ENCODE results near the gene RPS5. TPM values are rescaled to one million over a fixed set of nuclear protein-coding genes. Genes with fewer than 3 reads are reported as not detected.
A peak's percentile ranks its signal among the peaks of the same experiment; 100 is the strongest.
"Not testable (repeated sequence)": the region's sequence is repeated elsewhere in the genome, so short reads cannot be mapped to it uniquely, and the experiment has no call there.

RPS5 gene
- polyA plus RNA-seq, 4 donors, result 816 to 1,178 (median 906) TPM

DNA sequence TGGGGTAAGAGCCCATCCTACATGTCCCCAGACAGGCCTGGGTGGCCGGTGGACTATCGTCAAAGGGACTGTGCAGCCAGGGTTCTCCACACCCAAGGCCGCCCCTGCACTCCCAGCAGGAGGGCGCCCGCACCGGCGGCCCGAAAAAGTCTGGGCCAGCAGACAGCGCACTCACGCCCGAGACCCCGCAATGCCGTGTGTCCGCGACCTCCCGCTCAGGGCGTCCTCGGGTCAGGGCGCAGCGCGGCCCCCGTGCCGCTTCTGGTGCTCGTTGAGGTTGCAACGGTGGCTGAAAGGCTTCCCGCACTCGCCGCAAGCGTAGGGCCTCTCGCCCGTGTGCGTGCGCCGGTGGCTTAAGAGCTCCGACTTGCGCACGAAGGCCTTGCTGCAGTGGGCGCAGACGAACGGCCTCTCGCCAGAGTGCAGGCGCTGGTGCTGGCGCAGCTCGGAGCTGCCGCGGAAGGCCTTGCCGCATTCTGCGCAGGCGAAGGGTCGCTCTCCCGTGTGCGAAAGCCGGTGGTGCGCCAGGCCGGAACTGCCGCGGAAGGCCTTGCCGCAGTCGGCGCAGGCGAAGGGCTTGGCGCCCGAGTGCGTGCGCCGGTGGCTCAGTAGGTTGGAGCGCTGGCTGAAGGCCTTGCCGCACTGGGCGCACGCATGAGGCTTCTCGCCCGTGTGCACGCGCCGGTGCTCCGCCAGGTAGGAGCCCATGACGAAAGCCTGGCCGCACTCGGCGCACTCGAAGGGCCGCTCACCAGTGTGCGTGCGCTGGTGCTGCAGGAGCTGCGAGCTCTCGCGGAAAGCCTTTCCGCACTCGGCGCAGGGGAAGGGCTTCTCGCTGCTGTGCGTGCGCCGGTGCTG lies 30.9 kb upstream of the RPS5 start:
- DNase-seq (ENCODE audit: low read depth in 4 of 4, low spot score in 3 of 4), result peak in 1 of 4 donors; percentile 25

DNA sequence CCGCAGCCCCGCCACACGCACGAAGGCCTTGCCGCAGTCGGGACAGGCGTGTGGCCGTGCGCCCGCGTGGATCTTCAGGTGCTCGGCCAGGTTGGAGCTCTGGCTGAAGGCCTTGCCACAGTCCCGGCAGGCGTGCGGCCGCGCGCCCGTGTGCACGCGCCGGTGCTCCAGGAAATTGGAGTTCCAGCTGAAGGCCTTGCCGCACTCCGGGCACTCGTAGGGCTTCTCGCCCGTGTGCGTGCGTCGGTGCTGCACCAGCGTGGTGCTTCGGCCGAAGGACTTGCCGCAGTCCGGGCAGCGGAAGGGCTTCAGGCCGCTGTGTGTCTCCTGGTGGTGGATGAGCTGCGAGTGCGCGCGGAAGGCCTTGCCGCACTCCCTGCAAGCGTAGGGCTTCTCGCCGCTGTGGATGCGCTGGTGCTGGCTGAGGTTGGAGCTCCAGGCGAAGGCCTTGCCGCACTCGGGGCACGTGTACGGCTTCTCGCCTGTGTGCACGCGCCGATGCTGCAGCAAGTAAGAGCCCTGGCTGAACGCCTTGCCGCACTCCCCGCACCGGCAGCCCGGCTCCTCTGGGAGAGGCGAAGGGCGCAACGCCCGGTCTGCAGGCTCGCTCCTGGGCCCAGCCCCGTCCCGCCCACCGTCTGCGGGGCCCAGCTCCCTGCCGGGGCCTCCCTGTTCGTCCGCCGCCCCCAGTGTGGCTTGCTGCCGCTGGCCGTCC lies 30.1 kb upstream of the RPS5 start:
- DNase-seq (ENCODE audit: low read depth in 4 of 4, low spot score in 3 of 4), result no peak

DNA sequence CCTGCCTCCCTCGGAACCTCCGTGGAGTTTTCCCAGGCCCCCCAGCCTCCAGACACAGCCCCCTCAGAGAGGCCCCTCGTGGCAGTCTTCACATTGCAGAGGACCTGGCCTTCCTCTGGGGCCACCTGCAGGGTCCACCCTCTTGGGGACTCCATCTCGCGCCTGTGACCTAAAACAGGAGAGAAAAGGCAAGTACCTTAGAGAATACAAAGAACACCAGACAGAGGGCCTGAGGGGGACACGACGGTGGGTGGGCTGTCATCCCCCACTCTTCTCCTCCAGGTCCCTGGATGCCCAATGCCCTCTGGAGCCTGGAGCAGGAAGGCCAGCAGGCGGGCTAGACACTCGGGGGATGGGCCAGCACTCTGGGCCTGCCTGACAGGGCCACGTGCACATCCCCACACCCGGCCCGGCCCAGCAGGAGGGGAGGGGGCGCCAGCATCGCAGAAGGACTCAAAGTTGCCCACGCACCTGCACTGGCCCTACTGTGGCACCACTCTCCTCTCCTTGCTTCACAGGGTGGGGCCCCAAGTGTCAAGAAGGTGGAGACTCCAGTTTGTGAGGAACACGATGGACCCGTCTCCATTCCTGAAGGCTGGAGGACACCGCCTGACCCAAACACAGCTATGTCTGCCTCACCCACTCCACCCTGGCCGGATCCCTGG lies 29.5 kb upstream of the RPS5 start:
- no peak for DNase-seq (ENCODE audit: low read depth in 4 of 4, low spot score in 3 of 4)

DNA sequence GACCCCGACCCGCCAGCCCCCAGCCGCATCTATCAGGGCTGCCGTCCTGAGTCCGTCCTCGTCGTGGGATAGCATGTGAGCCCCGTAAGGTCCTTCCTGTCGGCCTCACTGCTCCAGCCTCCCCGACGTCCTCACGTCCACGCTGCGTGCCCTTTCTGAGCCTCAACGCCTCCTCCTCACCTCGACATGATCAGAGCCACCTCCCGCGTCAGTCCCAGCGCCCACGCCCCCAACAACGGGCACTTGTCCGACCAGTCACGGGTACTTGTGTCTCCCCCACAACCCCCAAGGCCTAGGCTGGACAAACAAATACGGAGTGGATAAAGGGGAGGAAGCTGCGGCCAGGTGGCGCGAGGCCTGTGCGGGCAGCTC lies 25.2 kb upstream of the RPS5 start:
- DNase-seq (ENCODE audit: low read depth in 4 of 4, low spot score in 3 of 4), result peak in 1 of 4 donors; percentile 25

DNA sequence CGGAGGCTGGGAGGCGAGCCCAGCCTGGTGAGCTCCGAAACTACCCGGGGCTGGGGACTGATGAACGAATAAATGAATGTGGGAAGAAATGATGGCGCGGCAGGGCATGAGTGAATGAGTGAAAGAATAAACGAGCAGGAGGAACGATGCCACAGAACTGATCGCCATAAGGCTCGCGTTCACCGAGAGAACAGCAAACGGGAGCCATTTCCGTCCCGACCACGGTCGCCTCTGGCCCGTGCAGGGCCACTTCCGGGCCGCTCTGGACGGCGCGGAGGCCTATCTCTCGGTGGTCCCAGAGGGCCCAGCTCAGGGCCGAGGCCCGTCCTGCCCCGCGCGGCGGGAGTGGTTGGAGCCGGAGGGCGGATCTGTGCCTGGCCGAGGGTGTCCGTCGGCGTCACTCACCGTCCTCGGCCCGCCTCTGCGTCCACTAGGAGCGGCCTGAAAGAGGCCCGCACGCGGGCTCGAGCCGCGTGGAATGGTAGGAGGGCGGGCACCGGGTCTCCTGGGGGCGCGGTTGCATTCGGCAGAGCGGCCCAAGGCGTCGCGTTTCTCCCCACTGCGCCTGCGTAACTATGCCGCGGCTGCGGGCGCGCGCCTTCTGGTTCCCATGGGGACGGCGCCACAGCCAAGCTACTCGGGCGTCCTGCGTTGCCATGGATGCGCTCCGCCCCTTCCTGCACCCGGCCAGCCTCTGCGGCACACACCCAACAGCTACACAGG lies 24.6 kb upstream of the RPS5 start, which contains the start of gene ZNF497:
ZNF497 (minus strand) TSS at position 480 of the 723 bp plus-strand sequence. CDS start 5,116 bp downstream, outside the sequence.
- DNase-seq (ENCODE audit: low read depth in 4 of 4, low spot score in 3 of 4), result peak; percentile 90 to 97 (median 92)

DNA sequence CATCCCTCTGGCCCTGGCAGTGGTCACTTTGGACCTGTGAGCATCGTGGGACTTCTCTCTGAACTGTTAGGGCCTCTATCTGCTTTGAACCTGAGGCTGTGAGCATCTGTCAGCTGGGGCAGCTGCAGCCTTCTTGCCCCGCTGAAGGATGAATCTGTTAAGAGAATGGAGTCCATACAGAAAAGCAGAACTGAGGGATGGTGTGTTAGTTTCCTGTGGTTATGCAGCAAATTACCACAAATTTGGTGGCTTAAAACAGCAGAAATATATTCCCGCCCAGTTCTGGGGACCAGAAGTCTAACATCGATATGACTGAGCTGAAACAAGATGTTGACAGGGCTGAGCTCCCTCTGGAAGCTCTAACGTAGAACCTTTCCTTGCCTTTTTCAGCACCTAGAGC lies 22.9 kb upstream of the RPS5 start:
- no peak for DNase-seq (ENCODE audit: low read depth in 4 of 4, low spot score in 3 of 4)

DNA sequence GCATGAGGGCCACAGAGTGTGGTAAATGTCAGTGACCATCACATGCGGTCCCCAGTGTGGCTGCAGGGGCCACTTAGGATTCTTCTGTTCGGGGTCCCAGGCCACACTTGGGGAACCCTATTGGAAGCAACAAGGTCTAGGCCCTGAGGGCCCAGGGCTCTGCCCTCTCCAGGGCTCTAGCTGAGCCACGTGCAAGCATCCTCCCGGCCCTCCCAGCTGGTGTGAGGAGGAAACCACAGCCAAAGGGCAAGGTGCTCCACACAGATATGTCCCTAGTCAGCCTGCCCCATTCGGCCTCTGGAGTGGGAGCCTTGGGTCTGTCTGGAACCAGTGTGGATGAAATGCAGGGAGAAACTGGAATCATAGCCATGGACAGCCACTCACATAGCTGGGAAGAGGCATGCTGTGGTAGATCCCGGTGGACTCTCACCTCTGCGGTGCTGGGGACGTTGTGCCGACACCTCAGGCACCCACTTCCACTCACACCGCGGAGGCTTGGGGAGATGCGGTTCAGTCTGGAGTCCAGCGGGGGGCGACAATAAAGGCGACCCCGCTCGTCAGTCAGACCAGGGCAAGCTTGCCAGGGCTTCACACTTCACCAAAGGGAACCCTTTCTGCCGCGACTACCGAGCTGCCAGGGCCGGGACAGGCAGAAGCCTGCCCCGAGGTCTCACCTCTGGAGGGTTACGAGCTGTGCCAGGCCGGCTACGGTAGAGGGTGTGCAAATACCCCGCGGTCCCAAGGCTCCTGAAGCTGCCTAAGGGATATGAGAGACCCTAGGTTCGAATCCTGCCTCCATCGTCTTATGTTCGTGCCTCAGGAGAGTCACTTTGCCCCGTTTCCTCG lies 20.3 kb upstream of the RPS5 start:
- DNase-seq (ENCODE audit: low read depth in 4 of 4, low spot score in 3 of 4), result no peak

DNA sequence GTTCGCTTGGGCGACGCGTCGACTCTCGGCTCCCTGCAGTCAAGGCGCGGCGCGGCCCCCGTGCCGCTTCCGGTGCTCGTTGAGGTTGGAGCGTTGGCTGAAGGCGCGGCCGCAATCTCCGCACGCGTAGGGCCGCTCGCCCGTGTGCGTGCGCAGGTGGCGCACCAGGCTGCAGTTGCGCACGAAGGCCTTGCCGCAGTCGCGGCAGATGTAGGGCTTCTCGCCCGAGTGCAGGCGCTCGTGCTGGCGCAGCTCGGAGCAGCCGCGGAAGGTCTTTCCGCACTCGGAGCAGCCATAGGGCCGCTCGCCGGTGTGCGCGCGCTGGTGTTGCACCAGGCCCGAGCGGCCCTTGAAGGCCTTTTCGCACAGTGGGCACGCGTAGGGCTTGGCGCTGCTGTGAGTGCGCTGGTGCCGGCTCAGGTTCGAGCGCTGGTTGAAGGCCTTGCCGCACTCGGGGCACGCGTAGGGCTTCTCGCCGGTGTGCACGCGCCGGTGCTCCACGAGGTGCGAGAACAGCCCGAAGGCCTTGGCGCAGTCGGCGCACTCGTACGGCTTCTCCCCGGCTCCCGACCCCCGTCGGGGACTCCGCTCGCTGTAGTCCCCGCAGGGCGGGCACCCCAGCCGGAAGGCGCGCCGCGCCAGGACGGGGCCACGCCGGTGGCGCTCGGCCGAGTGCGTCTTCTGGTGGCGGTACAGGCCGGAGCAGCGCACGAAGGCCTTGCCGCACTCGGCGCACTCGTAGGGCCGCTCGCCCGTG lies 19.2 kb upstream of the RPS5 start:
- DNase-seq (ENCODE audit: low read depth in 4 of 4, low spot score in 3 of 4), result no peak

DNA sequence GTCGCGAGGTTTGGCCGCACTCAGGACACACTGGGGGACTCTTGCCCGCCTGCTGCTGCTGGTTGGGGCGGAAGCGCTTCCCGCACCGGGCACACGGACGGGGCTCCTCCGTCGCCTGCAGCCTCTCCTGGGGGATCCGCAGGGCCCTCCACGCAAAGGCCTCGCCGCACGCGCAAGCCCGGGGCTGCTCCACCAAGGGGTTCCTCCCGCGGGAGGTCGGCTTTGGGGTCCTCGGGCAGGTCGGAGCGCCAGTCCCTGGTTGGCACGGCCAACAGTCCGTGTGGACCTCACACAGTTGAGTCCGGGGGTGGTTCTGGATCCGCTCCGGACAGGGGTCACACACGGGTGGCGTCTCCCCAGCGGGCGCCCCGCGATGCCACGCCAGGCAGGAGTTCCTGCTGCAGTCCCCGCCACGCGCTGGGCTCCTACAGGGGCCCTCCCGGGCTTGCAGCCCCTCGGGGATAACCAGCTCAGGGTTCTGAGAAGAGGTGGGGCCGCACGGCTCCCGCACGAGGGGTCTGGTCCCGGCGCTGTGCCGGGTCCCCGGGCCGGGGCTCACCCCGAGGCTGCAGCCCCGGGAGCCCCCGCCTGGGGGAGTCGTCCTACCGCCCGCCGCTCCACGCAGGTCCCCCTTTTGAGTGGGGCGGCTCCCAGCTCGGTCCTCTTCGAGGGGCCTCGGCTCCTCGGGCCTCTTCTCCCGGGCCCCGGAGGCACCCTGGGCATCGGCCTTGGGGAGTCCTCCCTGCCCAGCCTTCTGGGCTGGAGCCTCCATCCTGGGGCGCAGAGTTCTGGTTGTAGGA lies 18.3 kb upstream of the RPS5 start:
- DNase-seq (ENCODE audit: low read depth in 4 of 4, low spot score in 3 of 4), result no peak

DNA sequence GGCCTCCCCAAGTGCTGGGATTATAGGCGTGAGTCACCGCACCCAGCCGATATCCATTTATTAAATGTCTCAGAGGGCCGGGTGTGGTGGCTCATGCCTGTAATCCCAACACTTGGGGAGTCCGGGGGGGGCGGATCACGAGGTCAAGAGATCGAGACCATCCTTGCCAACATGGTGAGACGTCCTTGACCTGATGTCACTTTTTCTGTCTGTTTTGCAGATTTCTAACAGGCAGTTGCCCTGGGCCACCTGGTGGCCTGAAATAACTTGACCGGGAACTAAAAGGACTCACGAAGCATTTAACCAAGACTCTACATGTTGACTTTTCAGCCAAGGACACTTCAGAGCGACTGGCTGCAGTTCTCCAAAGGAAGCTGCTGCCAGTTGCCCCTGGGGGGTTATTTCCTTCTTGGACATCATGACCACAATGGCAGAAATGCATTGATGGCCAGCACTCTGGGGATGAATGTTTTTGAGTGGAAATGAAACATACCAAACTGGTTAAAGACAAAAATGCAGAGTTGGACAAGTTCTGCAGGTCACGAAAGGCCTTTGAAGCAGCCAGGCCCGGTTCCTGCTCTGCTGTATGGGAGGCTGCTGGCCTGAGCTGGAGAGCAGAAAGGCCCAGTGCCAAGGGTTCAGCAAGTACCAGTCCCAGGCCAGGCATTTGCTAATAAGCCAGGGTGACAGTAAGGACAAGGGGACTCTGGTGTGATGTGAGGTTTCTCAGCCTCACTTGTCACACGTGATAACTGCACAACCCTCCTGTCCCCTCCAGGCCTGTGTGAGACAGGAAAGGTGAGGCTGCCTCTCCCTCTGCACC lies 14.5 kb upstream of the RPS5 start:
- DNase-seq (ENCODE audit: low read depth in 4 of 4, low spot score in 3 of 4), result no peak

DNA sequence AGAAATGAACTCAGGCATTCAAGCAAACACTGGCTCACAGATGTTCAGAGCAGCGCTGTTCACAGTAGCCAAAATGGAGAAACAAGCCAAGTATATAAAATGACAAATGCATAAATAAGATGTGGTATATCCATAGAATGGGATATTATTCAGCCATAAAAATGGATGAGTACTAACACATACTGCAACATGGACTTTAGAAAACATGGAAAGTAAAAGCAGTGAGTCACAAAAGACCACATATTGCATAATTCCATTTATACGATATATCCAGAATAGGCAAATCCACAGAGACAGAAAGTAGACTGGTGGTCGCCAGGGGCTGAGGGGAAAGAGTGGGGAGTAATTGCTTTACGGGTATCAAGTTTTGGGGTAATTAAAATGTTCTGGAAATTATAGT lies 12.9 kb upstream of the RPS5 start:
- no peak for DNase-seq (ENCODE audit: low read depth in 4 of 4, low spot score in 3 of 4)

DNA sequence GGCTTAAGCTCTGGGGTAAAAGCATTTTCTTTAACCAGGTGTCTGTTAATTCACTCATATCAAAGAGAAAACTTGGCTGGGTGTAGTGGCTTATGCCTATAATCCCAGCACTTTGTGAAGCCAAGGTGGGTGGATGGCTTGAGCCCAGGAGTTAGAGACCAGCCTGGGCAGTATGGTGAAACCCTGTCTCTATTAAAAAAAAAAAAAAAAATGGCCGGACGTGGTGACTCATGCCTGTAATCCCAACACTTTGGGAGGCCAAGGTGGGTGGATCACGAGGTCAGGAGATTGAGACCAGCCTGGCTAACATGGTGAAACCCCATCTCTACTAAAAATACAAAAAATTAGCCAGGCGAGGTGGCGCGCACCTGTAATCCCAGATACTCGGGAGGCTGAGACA lies 10.3 kb upstream of the RPS5 start:
- DNase-seq (ENCODE audit: low read depth in 4 of 4, low spot score in 3 of 4), result not testable (repeated sequence)

DNA sequence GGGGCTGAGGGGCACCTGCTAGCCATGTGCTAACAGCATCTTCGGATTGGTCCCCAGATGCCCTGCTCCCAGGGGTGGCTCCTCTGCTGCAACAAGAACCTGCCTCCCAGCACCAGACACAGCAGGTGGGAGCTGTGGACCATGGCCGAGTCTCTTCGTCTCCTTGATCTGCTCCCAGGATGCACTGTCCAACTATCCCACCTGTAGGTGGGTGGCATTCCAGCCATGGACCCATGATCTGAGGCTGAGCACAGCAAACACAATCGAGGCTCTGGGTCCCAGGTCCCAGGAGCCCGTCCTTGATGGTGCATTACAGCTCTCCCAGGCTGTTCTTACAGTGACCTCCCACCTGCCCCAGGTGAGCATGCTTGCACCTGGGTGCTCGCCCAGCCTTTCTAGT lies 7.8 kb upstream of the RPS5 start:
- no peak for DNase-seq (ENCODE audit: low read depth in 4 of 4, low spot score in 3 of 4)

DNA sequence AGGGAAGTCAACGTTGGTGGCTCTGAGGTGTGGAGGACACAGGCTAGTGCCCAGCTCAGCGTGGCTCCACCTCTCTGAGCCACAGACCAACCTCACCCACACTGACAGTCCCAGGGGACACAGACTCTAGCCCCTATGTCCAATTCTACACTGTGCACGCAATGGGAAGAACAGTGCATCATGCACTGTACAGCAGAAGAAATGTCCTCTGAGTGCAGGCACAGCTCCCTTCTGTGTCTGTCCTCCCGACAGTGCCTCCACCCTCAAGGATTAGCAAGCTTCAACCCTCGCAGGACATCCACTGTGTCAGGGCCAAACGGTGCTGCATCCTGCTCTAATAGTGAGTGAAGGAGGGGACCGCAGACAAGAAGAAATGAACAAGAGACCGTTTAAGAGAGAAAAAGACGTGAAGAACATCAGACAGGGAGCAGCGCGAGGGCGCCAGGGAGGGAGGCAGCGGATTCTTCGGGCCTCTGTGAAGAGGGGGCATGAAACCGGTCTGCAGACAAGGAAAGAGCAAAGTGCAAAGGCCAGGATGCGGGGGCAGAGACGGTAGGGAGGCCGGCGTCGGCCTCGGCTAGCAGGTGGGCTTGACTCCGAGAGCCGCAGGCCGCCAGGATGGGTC lies 6.9 kb upstream of the RPS5 start:
- DNase-seq (ENCODE audit: low read depth in 4 of 4, low spot score in 3 of 4), result no peak

DNA sequence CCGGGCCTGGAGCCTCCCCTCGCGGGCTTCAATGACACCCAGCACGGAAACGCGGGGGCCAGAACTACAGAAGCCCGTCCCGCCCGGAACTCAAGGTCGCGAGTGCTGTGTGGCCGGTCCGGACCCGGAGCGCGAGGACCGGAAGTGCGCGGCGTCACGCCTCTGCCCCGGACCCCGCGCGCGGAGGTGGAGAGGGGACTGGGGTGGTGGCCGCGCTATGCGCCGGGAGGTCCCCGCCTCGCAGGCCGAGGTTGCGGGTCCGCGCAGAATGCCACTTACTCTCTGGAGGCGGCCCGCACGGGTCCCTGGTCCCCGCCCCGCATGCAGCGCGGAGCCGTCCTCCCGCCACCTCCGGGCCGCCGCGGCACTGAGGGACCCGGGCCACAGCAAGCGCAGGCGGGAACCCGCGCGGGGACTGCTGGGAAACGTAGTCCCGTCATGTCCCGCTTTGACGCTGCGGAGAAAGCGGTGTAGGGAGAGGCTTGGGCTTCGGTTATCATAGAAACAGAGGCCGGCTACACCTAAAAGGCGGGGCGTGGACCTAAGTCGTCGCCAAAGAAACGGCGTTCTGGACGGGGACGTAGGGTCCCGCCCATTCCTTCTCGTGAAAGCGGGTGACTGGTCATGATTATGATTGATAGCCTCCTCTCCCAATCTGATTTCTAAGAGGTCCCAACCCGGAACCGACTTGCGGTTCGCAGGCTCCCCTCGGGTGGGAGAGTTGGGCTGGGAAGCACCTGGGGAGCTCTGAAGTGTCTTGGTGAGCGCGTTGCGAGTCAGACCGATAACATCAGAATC lies 6.2 kb upstream of the RPS5 start, which contains the start of gene ZNF837:
ZNF837 (minus strand) TSS at position 369 of the 798 bp plus-strand sequence. CDS start 11,698 bp downstream, outside the sequence.
- DNase-seq (ENCODE audit: low read depth in 4 of 4, low spot score in 3 of 4), result peak; percentile 98 to 100 (median 99)
